B cell (primary cell): ENCODE data around the gene TMEM170B. TPM values are rescaled to one million over a fixed set of nuclear protein-coding genes. Genes with fewer than 3 reads are reported as not detected.

Source experiments
- ATAC-seq: fragments of 200-7000 bp; cut with Tn5 transposase; one replicate; pipeline ENCODE4 v1.10.0; 2021; ENCODE audit warnings: low read depth, mild to moderate bottlenecking, moderate number of reproducible peaks, moderate library complexity
- CTCF ChIA-PET: fragments of 350-600 bp; sonication (Branson Sonifier 250); formaldehyde crosslinking; loops from one replicate; lab custom pipeline; 2021; ENCODE audit warnings: antibody characterized with exemption, inconsistent platforms; lab: Charles Lee
- POLR2A ChIA-PET: fragments of 350-600 bp; sonication (Branson Sonifier 250); formaldehyde crosslinking; loops from one replicate; lab custom pipeline; 2021; ENCODE audit warnings: antibody characterized with exemption; lab: Charles Lee
- DNase-seq: peaks from one replicate; pipeline ENCODE4 v3.0.0; 2013
- H2AFZ ChIP-seq: 2 replicates; pipeline ENCODE4 v1.6.1; 2012; ENCODE audit warnings: mild to moderate bottlenecking, low read depth, low read length; ENCODE audit not compliant: insufficient read depth, poor library complexity, severe bottlenecking
- H3K27ac ChIP-seq, 2 donors: 1 replicate in 1 of 2; 2 replicates in 1 of 2; pipeline ENCODE4 v1.5.1; 2012 to 2013; ENCODE audit warnings: low read length in 2 of 2, mild to moderate bottlenecking in 2 of 2, moderate library complexity in 1 of 2
- H3K27me3 ChIP-seq, 4 experiments: fragments of 200-600 bp in 1 of 4; sonication (generic) in 1 of 4; replicated peaks in 1 of 4; 1 replicate in 2 of 4; 2 replicates in 2 of 4; pipeline versions ENCODE4 v1.6.1 to v1.7.0; 2013 to 2016; ENCODE audit warnings: low read length in 3 of 4, mild to moderate bottlenecking in 2 of 4, mixed read lengths in 1 of 4, moderate library complexity in 1 of 4; ENCODE audit not compliant: insufficient read depth in 4 of 4, control insufficient read depth in 3 of 4; ENCODE audit errors: control extremely low read depth in 1 of 4
- H3K36me3 ChIP-seq, 2 experiments: replicated peaks in 1 of 2; 1 replicate in 1 of 2; 2 replicates in 1 of 2; pipeline versions ENCODE4 v1.6.1 to v1.7.1; 2013; ENCODE audit warnings: low read length in 1 of 2; ENCODE audit not compliant: insufficient read depth in 2 of 2, control insufficient read depth in 1 of 2; ENCODE audit errors: control extremely low read depth in 1 of 2, extremely low read depth in 1 of 2
- H3K4me1 ChIP-seq, 2 donors: fragments of 200-600 bp in 1 of 2; sonication (generic) in 1 of 2; 1 replicate in 1 of 2; 2 replicates in 1 of 2; pipeline versions ENCODE4 v1.5.1 to v1.6.1; 2013 to 2017; ENCODE audit warnings: low read length in 2 of 2; ENCODE audit not compliant: control insufficient read depth in 2 of 2, insufficient read depth in 2 of 2
- H3K4me2 ChIP-seq: replicated peaks from 2 replicates; pipeline ENCODE3; 2012; ENCODE audit warnings: mild to moderate bottlenecking, low read depth, low read length; ENCODE audit not compliant: poor library complexity, severe bottlenecking
- H3K4me3 ChIP-seq, 5 experiments: fragments of 200-600 bp in 1 of 5; sonication (generic) in 1 of 5; 1 replicate in 3 of 5; 2 replicates in 2 of 5; pipeline versions ENCODE4 v1.5.1 to v1.7.0; 2011 to 2016; ENCODE audit warnings: low read length in 4 of 5, mild to moderate bottlenecking in 4 of 5, low read depth in 2 of 5, control low read depth in 1 of 5, moderate library complexity in 1 of 5; ENCODE audit not compliant: insufficient read depth in 1 of 5; ENCODE audit errors: control extremely low read depth in 1 of 5, extremely low read depth in 1 of 5
- H3K79me2 ChIP-seq: fragments of 200-600 bp; sonication (generic); one replicate; pipeline ENCODE4 v1.6.0; 2016; ENCODE audit warnings: low read length; ENCODE audit not compliant: control insufficient read depth, insufficient read depth
- H3K9ac ChIP-seq: fragments of 200-600 bp; sonication (generic); 2 replicates; pipeline ENCODE4 v1.6.1; 2017; ENCODE audit warnings: mild to moderate bottlenecking, low read length, moderate library complexity
- H3K9me3 ChIP-seq, 3 donors: one replicate each; pipeline versions ENCODE4 v1.6.1 to v1.7.1; 2013; ENCODE audit warnings: low read length in 2 of 3; ENCODE audit not compliant: control insufficient read depth in 2 of 3, insufficient read depth in 1 of 3; ENCODE audit errors: control extremely low read depth in 1 of 3
- H4K20me1 ChIP-seq: 2 replicates; pipeline ENCODE4 v1.6.0; 2012; ENCODE audit warnings: mild to moderate bottlenecking, low read length; ENCODE audit not compliant: insufficient read depth, control insufficient read depth, poor library complexity, severe bottlenecking
- H3K27ac Mint-ChIP-seq: one replicate; pipeline ENCODE4 v1.8.0; 2021; ENCODE audit warnings: mixed read lengths
- H3K27me3 Mint-ChIP-seq: one replicate; pipeline ENCODE4 v1.8.0; 2021; ENCODE audit warnings: mixed read lengths
- H3K4me1 Mint-ChIP-seq: one replicate; pipeline ENCODE4 v1.8.0; 2021; ENCODE audit warnings: mixed read lengths
- H3K4me3 Mint-ChIP-seq: one replicate; pipeline ENCODE4 v1.8.0; 2021; ENCODE audit warnings: mixed read lengths
- H3K9me3 Mint-ChIP-seq: one replicate; pipeline ENCODE4 v1.8.0; 2022; ENCODE audit warnings: mixed read lengths; ENCODE audit not compliant: insufficient read depth
- EZH2 ChIP-seq: IDR thresholded peaks from 2 replicates; pipeline ENCODE4 v1.6.1; 2012; ENCODE audit warnings: borderline replicate concordance, low read depth, mild to moderate bottlenecking, moderate library complexity, low read length; ENCODE audit not compliant: insufficient read depth, poor library complexity, severe bottlenecking
- WGBS: methylation state at CpG from one replicate; pipeline ENCODE4 v1.1.5; 2013; ENCODE audit warnings: missing lambda C conversion rate; ENCODE audit not compliant: insufficient coverage; 5-methylcytosine and 5-hydroxymethylcytosine counted together
- intact Hi-C: fragments of 100-400 bp; cut with micrococcal nuclease; formaldehyde crosslinking; loops from one replicate; pipeline ENCODE4 v1.10.0; 2022
- polyA plus RNA-seq: library from polyadenylated mRNA; depleted of rRNA; stranded (reverse); fragments of >200 nt; gene quantifications from 2 replicates; pipeline ENCODE4 v1.2.3, GENCODE V29; 2012
- total RNA-seq, 2 donors: library from RNA; stranded (reverse); fragments of 120-200 nt in 1 of 2; gene quantifications; 1 replicate in 1 of 2; 2 replicates in 1 of 2; pipeline versions ENCODE4 v1.2.3 to v1.2.4, GENCODE V29; 2013 to 2022
- TF ChIP-seq, protein P1 (sequence below): fragments of 200-600 bp; IDR thresholded peaks from one replicate; pipeline ENCODE4 v1.8.0; 2022; ENCODE audit warnings: antibody characterized with exemption, mild to moderate bottlenecking

TMEM170B gene
- total and polyA plus RNA-seq, 2 donors (not counting 1 experiment from before 2014, with no cell fraction given) = 0.64 to 3.4 TPM

DNA sequence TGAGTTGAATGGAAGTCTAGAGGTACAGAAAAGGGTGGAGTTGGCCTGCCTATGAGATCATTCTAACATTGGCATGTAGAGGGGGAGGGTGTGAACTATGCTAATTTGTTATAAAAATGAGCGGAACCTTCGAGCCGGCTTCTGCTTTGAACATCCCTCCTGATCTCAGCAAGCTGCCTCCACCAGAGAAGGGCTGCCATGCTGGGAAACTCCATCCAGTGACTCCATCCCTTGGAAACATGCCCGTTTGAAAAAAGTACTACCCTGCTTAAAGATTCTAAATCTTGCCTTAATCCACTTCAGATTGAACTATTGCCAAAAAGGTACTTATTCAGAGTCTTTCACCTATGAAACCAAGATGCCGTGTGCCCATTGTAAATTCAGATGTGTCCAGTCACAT lies 43.6 kb upstream of the TMEM170B start:
- H3K9me3 ChIP-seq = peaks cover 0 to 8% (median 2%) of the 10 kb centered on the region in 3 donors
- intact Hi-C loops = loop anchor here (5.0 to 10.0 kb wide), 2 partner anchors 49 to 162 kb away; no protein-coding TSS in a partner anchor
- no peaks in the 10 kb centered on the region for H3K36me3 ChIP-seq
- peak overlapping the region; percentile 40 for H3K4me3 Mint-ChIP-seq
- H3K9ac ChIP-seq = no peak overlapping the region
- no peaks in the 10 kb centered on the region for H4K20me1 ChIP-seq
- peaks cover 32% of the 10 kb centered on the region for H3K4me1 Mint-ChIP-seq
- no peak for DNase-seq
- peak overlapping the region; percentile 62 for H3K4me2 ChIP-seq
- peaks cover 22% of the 10 kb centered on the region for H3K79me2 ChIP-seq
- H3K4me3 ChIP-seq = peak overlapping the region in 1 of 5 experiments; percentile 9
- no peak for ATAC-seq
- H2AFZ ChIP-seq = peak overlapping the region; percentile 61
- 83% methylated on average over 1 of the region's 5 CpGs for WGBS
- no peaks in the 10 kb centered on the region for H3K27me3 ChIP-seq
- no peaks in the 10 kb centered on the region for H3K27me3 Mint-ChIP-seq
- peak overlapping the region; percentile 56 for H3K27ac Mint-ChIP-seq
- H3K9me3 Mint-ChIP-seq = no peaks in the 10 kb centered on the region
- POLR2A ChIA-PET = interaction anchor here (0.7 kb wide), 1 partner anchor 65 kb away, joined by 8 read pairs; no protein-coding TSS in a partner anchor
- no peak for TF ChIP-seq EZH2
- TF ChIP-seq, protein P1, sequence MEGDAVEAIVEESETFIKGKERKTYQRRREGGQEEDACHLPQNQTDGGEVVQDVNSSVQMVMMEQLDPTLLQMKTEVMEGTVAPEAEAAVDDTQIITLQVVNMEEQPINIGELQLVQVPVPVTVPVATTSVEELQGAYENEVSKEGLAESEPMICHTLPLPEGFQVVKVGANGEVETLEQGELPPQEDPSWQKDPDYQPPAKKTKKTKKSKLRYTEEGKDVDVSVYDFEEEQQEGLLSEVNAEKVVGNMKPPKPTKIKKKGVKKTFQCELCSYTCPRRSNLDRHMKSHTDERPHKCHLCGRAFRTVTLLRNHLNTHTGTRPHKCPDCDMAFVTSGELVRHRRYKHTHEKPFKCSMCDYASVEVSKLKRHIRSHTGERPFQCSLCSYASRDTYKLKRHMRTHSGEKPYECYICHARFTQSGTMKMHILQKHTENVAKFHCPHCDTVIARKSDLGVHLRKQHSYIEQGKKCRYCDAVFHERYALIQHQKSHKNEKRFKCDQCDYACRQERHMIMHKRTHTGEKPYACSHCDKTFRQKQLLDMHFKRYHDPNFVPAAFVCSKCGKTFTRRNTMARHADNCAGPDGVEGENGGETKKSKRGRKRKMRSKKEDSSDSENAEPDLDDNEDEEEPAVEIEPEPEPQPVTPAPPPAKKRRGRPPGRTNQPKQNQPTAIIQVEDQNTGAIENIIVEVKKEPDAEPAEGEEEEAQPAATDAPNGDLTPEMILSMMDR = no peak
- H3K27ac ChIP-seq = peak overlapping the region in 1 of 2 donors; percentile 57
- CTCF ChIA-PET = interaction anchor here (0.7 to 11.1 kb wide), 8 partner anchors 34 to 364 kb away, joined by 3 to 334 read pairs (median 4); no protein-coding TSS in a partner anchor
- H3K4me1 ChIP-seq = peaks cover 48 to 53% of the 10 kb centered on the region in 2 donors
